Endothelial cell (in vitro differentiated cells): ENCODE data around the gene MANF. TPM values are rescaled to one million over a fixed set of nuclear protein-coding genes. Genes with fewer than 3 reads are reported as not detected.
A peak's percentile ranks its signal among the peaks of the same experiment; 100 is the strongest.

Source experiments
- DNase-seq: peaks from one replicate; pipeline ENCODE4 v3.0.0; 2021; ENCODE audit warnings: low spot score
- H3K27ac Mint-ChIP-seq: one replicate; pipeline ENCODE4 v1.8.0; 2021; ENCODE audit warnings: mixed read lengths, inconsistent platforms; ENCODE audit not compliant: unreplicated experiment
- H3K27me3 Mint-ChIP-seq: one replicate; pipeline ENCODE4 v1.8.0; 2021; ENCODE audit warnings: mild to moderate bottlenecking, moderate library complexity, mixed read lengths, inconsistent platforms; ENCODE audit not compliant: unreplicated experiment
- H3K36me3 Mint-ChIP-seq: one replicate; pipeline ENCODE4 v1.8.0; 2021; ENCODE audit warnings: mild to moderate bottlenecking, low read depth, mixed read lengths, inconsistent platforms; ENCODE audit not compliant: unreplicated experiment
- H3K4me1 Mint-ChIP-seq: one replicate; pipeline ENCODE4 v1.8.0; 2021; ENCODE audit warnings: mild to moderate bottlenecking, mixed read lengths, inconsistent platforms; ENCODE audit not compliant: unreplicated experiment
- H3K4me3 Mint-ChIP-seq: one replicate; pipeline ENCODE4 v1.8.0; 2021; ENCODE audit warnings: mild to moderate bottlenecking, mixed read lengths, inconsistent platforms; ENCODE audit not compliant: unreplicated experiment
- H3K9me3 Mint-ChIP-seq: one replicate; pipeline ENCODE4 v1.8.0; 2021; ENCODE audit warnings: mixed read lengths, inconsistent platforms; ENCODE audit not compliant: unreplicated experiment
- total RNA-seq: library from RNA; stranded (reverse); fragmentation: NEBNext Ultra II Directional; extraction: Animal tissue kit (Norgen Biotek cat#: 25700); gene quantifications from one replicate; pipeline ENCODE4 v1.2.1, GENCODE V29; 2021; ENCODE audit not compliant: unreplicated experiment
- TF ChIP-seq, protein P1 (sequence below): fragments of 200-600 bp; sonication (generic); IDR thresholded peaks from one replicate; pipeline ENCODE4 v1.5.0; 2021; ENCODE audit warnings: antibody characterized with exemption; ENCODE audit not compliant: unreplicated experiment

The MANF gene
- total RNA-seq, 1 donor from 2014 or later: 131 TPM

DNA sequence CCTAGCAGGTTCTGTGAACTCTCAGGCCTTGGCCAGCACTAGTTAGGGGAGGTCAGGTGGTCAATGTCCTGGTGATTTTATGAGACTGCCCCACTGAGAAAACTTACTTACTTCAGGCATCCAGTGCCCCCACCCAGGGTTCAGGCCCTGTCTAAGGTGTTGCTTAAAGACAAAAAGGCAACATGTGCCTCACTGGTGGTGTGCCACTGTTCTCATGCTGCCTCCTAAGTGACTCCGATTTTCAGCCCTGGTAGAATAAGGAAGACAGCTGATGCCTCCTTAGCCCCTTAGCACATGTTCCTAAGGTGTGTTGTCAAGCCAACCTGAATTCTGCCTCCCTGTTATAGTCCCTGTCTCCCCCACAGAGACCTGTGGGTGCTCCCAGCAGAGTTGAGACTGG, 11.3 kb downstream of the MANF start:
- Mint-ChIP-seq H3K4me3 (peak overlapping the region; percentile 29), H3K36me3 (peaks cover 32% of the 10 kb centered on the region), H3K4me1 (peaks cover 47% of the 10 kb centered on the region), H3K9me3 (no peaks in the 10 kb centered on the region), H3K27me3 (peaks cover 9% of the 10 kb centered on the region), H3K27ac (peak overlapping the region; percentile 72)
- DNase-seq: no peak
- TF ChIP-seq, protein P1, sequence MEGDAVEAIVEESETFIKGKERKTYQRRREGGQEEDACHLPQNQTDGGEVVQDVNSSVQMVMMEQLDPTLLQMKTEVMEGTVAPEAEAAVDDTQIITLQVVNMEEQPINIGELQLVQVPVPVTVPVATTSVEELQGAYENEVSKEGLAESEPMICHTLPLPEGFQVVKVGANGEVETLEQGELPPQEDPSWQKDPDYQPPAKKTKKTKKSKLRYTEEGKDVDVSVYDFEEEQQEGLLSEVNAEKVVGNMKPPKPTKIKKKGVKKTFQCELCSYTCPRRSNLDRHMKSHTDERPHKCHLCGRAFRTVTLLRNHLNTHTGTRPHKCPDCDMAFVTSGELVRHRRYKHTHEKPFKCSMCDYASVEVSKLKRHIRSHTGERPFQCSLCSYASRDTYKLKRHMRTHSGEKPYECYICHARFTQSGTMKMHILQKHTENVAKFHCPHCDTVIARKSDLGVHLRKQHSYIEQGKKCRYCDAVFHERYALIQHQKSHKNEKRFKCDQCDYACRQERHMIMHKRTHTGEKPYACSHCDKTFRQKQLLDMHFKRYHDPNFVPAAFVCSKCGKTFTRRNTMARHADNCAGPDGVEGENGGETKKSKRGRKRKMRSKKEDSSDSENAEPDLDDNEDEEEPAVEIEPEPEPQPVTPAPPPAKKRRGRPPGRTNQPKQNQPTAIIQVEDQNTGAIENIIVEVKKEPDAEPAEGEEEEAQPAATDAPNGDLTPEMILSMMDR: no peak

DNA sequence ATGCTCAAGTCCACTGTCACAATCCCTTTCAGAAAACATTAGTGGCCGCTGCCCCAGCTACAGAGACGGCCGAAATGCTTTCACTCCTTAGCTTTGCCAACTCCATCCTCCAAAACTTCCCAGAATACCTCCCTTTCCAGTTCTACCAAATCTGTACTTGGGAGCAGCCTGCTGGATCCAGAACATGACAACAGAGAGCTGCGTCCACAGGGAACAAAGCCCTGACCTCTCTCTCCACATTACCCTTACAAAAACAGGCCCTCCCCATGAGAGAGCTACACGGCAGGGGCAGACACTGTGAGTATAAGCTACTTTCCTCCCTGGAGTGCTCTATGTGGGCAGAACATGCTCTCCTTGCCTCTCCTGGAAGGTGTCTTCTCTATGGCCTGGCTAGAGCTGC, 12.3 kb downstream of the MANF start:
- Mint-ChIP-seq H3K27me3 (peaks cover 9% of the 10 kb centered on the region), H3K4me3 (no peak overlapping the region), H3K9me3 (no peaks in the 10 kb centered on the region), H3K27ac (peak overlapping the region; percentile 75), H3K36me3 (peaks cover 32% of the 10 kb centered on the region), H3K4me1 (peaks cover 44% of the 10 kb centered on the region)
- TF ChIP-seq, protein P1: no peak
- no peak for DNase-seq

DNA sequence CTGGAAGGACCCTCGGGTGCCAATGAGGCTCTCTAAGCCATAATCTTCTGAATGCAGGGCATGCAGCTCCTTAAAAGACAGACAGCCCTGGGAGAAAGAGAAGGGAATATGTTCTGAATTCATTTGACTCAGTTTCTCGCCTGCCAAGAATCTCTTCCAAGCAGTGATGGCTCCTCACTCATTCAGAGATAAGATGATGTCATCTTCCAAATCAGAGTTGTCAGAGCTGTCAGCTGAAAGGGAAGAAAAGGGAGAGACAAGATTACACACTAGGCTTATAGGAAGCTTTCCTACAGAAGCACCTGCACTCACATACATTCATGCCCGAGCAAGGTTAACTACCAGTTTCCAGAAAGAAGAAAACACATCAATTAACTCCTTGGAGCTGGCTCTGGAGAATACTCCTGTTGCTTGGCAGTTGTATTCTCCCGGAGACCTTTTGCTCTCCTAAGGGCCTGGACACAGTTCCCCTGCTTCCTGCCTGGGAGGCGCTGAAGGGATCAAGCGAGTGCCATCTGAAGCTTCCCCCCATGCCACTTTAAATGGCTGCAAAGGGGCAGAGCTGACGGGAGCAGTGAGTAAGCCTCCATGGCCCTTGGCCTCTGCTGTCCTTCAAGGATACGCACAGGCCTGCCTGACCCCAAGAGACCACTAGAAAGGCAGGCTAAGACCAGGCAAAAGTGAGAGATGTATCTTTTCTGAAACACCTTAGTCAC, 13.7 kb downstream of the MANF start:
- Mint-ChIP-seq H3K27me3 (peaks cover 4% of the 10 kb centered on the region), H3K4me3 (no peak overlapping the region), H3K36me3 (peaks cover 28% of the 10 kb centered on the region), H3K27ac (no peak overlapping the region), H3K4me1 (peaks cover 34% of the 10 kb centered on the region), H3K9me3 (no peaks in the 10 kb centered on the region)
- TF ChIP-seq, protein P1: no peak
- no peak for DNase-seq

DNA sequence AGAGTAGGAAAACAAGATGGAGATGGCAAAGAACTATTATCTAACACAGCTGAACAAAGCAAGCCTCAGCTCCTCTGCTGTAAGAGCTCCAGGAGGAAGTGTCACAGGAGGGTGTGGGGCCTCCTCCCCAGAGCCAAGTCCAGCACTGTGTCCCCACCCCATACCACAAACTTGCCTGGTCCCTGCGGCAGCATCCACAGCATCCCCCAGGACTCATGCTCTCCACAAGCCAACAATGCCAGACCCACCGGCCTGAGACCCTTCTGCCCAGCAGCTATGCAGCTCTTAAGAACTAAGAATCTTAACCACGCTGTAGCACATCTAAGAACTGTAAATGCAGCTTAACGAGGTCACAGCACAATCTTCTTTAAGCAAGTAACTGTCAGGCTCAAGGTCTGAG, 15.1 kb downstream of the MANF start:
- TF ChIP-seq, protein P1: no peak
- DNase-seq: no peak
- no peaks in the 10 kb centered on the region for H3K9me3 Mint-ChIP-seq
- peaks cover 21% of the 10 kb centered on the region for H3K4me1 Mint-ChIP-seq
- no peak overlapping the region for H3K4me3 Mint-ChIP-seq
- no peak overlapping the region for H3K27ac Mint-ChIP-seq
- H3K36me3 Mint-ChIP-seq: peaks cover 15% of the 10 kb centered on the region
- H3K27me3 Mint-ChIP-seq: peaks cover 4% of the 10 kb centered on the region

DNA sequence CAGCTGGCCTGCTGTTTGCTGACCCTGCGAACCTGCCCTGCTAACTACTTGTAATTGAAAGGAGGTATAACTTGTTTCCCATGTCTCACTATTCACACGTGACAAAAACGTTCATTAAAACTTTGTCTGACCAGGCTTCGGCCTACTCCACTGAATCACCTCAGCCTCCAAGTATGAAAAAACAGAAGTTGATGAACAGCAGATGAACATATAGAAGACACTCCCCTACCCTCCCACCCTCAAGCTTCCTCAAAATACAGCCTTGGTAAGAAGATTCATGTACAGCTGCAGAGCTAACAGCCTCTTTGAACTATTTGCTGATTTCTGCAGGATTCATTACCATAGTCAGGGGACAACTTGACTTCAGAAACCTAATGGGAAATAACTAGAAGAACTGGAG, 16.6 kb downstream of the MANF start:
- DNase-seq: no peak
- H3K27me3 Mint-ChIP-seq: peaks cover 4% of the 10 kb centered on the region
- no peaks in the 10 kb centered on the region for H3K9me3 Mint-ChIP-seq
- no peak overlapping the region for H3K4me3 Mint-ChIP-seq
- peaks cover 10% of the 10 kb centered on the region for H3K36me3 Mint-ChIP-seq
- H3K27ac Mint-ChIP-seq: no peak overlapping the region
- TF ChIP-seq, protein P1: no peak
- peaks cover 8% of the 10 kb centered on the region for H3K4me1 Mint-ChIP-seq
